Neural progenitor cell (in vitro differentiated cells): ENCODE data around the gene ATP6V1D.

Source experiments
- EZH2 ChIP-seq: fragments of 200-600 bp; sonication (generic); IDR thresholded peaks from 2 replicates; pipeline ENCODE4 v1.6.1; 2017; ENCODE audit warnings: antibody characterized with exemption, mild to moderate bottlenecking, moderate library complexity
- TF ChIP-seq, protein P1 (sequence below): fragments of 200-600 bp; sonication (generic); IDR thresholded peaks from 2 replicates; pipeline ENCODE4 v1.5.1; 2017; ENCODE audit warnings: antibody characterized with exemption, mild to moderate bottlenecking

DNA sequence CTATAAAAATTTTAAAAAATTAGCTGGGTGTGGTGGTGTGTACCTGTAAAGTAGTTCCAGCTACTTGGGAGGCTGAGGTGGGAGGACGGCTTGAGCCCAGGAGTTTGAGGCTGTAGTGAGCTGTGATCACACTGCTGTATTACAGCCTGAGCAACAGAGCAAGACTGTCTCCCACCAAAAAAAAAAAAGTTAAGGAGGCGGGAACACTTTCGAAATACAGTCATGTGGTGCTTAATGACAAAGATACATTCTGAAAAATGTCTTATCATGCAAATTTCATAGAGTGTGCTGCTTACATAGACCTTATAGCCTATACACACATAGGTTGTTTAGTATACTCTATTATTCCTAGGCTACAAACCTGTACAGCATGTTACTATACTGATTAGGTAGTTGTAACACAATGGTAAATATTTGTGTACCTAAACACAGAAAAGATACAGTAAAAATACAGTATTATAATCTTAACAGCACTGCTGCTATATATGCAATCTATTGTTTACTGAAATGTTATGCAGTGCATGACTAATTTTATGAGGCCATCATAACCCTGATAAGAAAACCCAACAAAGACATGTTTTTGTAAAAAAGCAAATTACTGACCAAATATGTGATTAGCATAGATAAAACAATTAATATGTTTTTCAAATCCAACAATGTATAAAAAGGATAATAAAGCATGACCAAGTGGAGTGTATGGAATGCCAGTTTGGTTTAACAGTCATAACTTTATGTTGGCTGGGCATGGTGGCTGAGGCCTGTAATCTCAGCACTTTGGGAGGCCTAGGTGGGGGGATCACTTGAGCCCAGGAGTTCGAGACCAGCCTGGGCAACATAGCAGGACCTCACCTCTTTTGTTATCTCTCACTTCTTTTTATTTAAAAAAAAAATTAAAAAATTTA lies 11.9 kb upstream of the ATP6V1D start:
- TF ChIP-seq, protein P1, sequence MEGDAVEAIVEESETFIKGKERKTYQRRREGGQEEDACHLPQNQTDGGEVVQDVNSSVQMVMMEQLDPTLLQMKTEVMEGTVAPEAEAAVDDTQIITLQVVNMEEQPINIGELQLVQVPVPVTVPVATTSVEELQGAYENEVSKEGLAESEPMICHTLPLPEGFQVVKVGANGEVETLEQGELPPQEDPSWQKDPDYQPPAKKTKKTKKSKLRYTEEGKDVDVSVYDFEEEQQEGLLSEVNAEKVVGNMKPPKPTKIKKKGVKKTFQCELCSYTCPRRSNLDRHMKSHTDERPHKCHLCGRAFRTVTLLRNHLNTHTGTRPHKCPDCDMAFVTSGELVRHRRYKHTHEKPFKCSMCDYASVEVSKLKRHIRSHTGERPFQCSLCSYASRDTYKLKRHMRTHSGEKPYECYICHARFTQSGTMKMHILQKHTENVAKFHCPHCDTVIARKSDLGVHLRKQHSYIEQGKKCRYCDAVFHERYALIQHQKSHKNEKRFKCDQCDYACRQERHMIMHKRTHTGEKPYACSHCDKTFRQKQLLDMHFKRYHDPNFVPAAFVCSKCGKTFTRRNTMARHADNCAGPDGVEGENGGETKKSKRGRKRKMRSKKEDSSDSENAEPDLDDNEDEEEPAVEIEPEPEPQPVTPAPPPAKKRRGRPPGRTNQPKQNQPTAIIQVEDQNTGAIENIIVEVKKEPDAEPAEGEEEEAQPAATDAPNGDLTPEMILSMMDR: no peak
- no peak for TF ChIP-seq EZH2
